GM12874 (cell line): ENCODE results near the gene RRP8.

ENCODE experiments used
- TF ChIP-seq, protein P1 (sequence below): IDR thresholded peaks from 2 replicates; pipeline ENCODE4 v1.5.1; 2011; ENCODE audit warnings: low read depth, mild to moderate bottlenecking, control low read depth, low read length, moderate library complexity; ENCODE audit not compliant: insufficient read depth

Gene RRP8

GRCh38 chr11:6559369-6559768, 44.0 kb downstream of the RRP8 start:
- TF ChIP-seq, protein P1, sequence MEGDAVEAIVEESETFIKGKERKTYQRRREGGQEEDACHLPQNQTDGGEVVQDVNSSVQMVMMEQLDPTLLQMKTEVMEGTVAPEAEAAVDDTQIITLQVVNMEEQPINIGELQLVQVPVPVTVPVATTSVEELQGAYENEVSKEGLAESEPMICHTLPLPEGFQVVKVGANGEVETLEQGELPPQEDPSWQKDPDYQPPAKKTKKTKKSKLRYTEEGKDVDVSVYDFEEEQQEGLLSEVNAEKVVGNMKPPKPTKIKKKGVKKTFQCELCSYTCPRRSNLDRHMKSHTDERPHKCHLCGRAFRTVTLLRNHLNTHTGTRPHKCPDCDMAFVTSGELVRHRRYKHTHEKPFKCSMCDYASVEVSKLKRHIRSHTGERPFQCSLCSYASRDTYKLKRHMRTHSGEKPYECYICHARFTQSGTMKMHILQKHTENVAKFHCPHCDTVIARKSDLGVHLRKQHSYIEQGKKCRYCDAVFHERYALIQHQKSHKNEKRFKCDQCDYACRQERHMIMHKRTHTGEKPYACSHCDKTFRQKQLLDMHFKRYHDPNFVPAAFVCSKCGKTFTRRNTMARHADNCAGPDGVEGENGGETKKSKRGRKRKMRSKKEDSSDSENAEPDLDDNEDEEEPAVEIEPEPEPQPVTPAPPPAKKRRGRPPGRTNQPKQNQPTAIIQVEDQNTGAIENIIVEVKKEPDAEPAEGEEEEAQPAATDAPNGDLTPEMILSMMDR = no peak

GRCh38 chr11:6557761-6558674, 45.4 kb downstream of the RRP8 start:
- TF ChIP-seq, protein P1 = no peak

DNA sequence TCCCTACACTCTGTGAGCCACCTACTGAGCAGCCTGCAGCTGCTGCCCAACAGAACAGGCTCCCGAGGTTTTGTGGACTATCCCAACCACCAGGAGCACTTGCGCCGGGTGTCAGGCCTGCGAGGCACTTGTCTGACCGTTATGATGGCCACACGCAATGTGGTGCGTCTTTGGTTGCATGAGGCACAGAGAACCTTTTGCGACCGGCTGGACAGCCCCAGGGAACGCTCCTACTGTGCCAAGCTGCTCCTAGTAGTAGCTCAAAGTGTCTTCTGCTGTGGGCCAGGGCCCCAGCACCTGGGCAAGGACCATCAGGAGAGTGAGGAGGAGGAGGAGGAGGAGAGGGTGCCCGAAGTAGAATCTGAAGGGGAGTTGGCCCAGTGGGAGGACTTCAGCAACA, 46.4 kb downstream of the RRP8 start:
- TF ChIP-seq, protein P1 = no peak

DNA sequence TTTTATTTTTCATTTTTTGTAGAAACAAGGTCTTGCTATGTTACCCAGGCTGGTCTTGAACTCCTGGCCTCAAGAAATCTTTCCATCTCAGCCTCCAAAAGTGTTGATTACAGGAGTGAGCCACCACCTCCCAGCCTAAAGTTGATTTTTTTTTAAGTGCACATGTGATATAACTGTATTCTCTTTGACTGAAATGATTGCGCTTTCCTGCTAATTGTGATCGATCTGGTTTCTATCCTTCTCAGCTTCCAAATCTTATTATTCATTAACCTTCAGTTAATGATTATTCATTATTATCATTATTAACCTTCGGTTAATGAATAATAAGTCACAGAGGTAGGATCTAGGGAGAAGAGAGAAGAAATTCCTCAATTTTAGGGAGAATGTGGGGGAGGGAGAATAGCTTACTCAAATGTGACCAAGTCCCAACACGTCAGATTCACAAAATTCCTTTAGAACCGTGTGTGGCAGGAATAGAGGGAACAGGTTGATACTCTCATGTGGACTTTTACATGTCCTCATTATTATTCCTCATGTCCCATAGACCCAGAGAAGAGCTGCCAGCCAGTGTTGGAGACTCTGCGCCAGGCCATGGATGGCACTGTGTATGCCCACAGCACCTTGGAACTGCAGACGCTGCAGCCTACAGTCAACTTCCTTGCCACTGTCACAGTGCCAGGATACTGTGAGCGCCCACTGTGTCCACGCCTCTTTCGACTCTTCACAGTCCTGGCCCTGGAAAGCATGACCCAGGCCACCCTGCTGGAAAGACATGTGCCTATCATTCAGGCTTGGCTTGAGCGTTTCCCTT, 47.1 kb downstream of the RRP8 start:
- TF ChIP-seq, protein P1 = no peak

DNA sequence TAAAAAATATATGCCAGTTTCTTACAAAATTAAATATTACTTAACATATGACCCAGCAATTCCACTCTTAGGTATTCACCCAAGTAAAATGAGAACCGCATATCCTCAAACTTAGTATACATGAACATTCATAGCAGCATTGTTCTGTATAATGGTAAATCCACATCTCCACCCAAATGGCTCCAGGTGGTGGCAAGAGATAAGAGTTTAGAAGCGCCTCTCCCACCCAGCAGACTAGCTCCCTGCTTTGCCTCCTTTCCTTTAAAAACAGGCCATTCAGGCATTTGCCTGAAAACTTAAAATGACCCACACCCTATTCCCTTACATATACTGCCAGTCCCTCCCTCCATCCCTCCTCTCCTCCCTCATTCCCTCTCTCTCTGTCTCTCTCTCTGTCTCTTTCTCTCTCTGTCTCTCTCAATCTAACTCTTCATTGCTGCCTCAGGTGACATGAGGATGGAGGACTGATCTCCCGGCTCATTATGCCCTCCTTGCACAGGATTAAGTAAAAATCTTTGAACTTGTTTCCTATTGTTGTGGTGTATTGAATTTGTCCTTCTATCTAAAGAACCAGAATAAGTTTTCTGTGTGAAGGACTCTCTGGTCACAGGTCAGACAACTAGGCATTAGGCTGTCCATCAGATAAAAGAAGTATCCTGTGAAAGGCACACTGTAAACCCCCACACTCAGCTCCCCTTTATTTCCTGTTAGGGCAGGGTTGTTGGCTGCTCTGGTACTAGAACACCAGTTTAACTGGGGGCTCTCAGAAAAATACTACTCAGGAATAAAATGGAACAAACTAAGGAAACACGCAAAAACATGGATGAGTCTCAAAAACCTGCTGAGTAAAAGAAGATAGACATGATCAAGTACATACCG, 48.3 kb downstream of the RRP8 start:
- TF ChIP-seq, protein P1 = no peak

- TF ChIP-seq, protein P1 = no peak
These were observed 49.8 kb downstream of the RRP8 start for GRCh38 chr11:6553634-6554033.
